ENCODE results near the gene ZNF333. TPM values are rescaled to one million over a fixed set of nuclear protein-coding genes. Genes with fewer than 3 reads are reported as not detected.

The ZNF333 gene
- polyA plus RNA-seq (2012; ENCODE audit: insufficient read length, low read depth) = 9.3 TPM

DNA sequence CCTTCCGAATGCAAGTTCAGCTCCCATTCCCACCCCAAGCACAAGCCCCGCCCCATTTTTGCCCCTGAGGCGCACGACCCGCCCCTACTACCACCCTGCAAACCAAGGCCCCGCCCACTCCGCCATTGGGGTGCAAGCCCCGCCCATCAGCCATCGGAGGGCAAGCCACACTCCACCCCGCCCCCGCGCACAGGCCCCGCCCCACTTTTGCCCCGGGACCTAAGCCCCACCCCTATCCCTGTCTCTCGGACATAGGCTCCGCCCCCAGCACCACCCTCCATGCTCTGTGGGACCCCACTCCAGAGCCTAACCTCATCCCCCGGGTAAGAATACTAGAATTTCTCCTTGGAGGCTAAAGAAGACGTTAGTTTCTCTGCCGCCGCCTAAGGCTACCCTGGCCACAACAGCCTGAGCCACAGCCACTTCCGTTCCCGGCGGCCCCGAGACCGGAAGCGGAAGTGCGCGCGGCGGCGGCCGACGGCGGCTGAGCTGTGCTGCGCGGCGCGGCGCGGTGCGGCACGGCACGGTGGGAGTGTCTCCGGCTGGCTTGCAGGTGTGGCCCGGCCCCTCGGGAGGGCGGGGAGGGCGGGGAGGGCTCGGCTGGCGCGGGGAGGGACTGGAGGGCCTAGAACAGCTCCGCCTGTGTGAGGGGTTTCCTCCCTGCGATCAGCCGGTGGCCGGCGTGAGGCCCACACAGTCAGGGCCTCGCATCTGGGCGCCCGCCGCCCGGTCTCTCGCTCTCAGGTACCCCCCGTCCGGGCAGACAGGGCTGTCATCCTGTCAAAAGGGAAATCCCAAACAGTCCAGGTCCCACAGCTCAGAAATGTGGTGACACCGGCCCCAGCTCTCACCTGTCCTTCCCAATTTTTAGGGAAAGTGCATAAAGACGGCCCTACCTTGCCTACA is at the start of gene ZNF333:
ZNF333 (plus strand) TSS at position 451 of the 906 bp plus-strand sequence. CDS start 3,444 bp downstream, outside the sequence.
- TF ChIP-seq POLR2AphosphoS5 (IDR thresholded peaks at IDR 0.05; ENCODE audit: low read depth, low read length) (peak; percentile 89), FOXP2 (optimal IDR thresholded peaks at IDR 0.05; ENCODE audit: borderline replicate concordance, extremely low read depth, extremely low read length, insufficient read depth) (peak; percentile 52), SIN3A (IDR thresholded peaks at IDR 0.05; ENCODE audit: borderline replicate concordance, insufficient read depth, low read length) (no peak), TAF1 (IDR thresholded peaks at IDR 0.05; ENCODE audit: borderline replicate concordance, insufficient read depth, low read length) (peak; percentile 78; the same call in 1 of the 2 replicates)
- TF ChIP-seq, protein P1, sequence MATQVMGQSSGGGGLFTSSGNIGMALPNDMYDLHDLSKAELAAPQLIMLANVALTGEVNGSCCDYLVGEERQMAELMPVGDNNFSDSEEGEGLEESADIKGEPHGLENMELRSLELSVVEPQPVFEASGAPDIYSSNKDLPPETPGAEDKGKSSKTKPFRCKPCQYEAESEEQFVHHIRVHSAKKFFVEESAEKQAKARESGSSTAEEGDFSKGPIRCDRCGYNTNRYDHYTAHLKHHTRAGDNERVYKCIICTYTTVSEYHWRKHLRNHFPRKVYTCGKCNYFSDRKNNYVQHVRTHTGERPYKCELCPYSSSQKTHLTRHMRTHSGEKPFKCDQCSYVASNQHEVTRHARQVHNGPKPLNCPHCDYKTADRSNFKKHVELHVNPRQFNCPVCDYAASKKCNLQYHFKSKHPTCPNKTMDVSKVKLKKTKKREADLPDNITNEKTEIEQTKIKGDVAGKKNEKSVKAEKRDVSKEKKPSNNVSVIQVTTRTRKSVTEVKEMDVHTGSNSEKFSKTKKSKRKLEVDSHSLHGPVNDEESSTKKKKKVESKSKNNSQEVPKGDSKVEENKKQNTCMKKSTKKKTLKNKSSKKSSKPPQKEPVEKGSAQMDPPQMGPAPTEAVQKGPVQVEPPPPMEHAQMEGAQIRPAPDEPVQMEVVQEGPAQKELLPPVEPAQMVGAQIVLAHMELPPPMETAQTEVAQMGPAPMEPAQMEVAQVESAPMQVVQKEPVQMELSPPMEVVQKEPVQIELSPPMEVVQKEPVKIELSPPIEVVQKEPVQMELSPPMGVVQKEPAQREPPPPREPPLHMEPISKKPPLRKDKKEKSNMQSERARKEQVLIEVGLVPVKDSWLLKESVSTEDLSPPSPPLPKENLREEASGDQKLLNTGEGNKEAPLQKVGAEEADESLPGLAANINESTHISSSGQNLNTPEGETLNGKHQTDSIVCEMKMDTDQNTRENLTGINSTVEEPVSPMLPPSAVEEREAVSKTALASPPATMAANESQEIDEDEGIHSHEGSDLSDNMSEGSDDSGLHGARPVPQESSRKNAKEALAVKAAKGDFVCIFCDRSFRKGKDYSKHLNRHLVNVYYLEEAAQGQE (IDR thresholded peaks at IDR 0.05; ENCODE audit: insufficient read depth in 1 of 2, low read depth in 2 of 2, low read length in 2 of 2) = no peak

DNA sequence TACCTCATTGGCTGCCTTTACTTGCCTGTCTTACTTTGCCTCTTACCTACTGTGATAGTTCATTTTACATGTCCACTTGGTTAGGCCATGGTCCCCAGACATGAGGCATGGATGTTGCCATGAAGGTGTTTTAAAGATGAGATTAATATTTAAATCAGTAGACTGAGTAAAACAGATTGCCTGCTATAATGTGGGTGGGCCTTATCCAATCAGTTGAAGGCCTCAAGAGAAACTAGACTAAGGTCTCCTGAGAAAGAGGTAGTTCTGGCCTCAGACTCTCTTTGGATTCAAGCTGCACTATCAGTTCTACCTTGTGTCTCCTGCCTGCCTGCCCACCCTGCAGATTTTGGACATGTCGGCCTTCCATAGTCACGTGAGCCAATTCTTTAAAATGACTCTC is 41.3 kb upstream of the ZNF333 start:
- no peak for TF ChIP-seq FOXP2 (optimal IDR thresholded peaks at IDR 0.05; ENCODE audit: borderline replicate concordance, extremely low read depth, extremely low read length, insufficient read depth)
- no peak for TF ChIP-seq SIN3A (IDR thresholded peaks at IDR 0.05; ENCODE audit: borderline replicate concordance, insufficient read depth, low read length)
- TF ChIP-seq TAF1 (IDR thresholded peaks at IDR 0.05; ENCODE audit: borderline replicate concordance, insufficient read depth, low read length) = no peak
- TF ChIP-seq, protein P1 (IDR thresholded peaks at IDR 0.05; ENCODE audit: insufficient read depth in 1 of 2, low read depth in 2 of 2, low read length in 2 of 2) = no peak
- no peak for TF ChIP-seq POLR2AphosphoS5 (IDR thresholded peaks at IDR 0.05; ENCODE audit: low read depth, low read length)

DNA sequence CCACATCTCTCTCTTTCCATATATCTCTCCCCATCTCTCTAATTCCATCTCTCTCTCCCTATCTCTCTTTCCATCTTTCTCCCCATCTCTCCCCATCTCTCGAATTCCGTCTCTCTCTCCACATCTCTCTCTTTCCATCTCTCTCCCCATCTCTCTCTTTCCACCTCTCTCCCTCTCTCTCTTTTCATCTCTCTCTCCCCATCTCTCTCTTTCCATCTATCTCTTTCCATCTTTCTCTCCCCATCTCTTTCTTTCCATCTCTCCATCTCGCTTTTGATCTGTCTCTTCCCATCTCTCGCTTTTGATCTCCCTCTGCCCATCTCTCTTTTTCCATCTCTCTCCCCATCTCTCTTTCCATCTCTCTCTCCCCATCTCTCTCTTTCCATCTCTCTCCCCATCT is 40.8 kb upstream of the ZNF333 start:
- TF ChIP-seq SIN3A (IDR thresholded peaks at IDR 0.05; ENCODE audit: borderline replicate concordance, insufficient read depth, low read length) (no peak), FOXP2 (optimal IDR thresholded peaks at IDR 0.05; ENCODE audit: borderline replicate concordance, extremely low read depth, extremely low read length, insufficient read depth) (no peak), POLR2AphosphoS5 (IDR thresholded peaks at IDR 0.05; ENCODE audit: low read depth, low read length) (no peak), TAF1 (IDR thresholded peaks at IDR 0.05; ENCODE audit: borderline replicate concordance, insufficient read depth, low read length) (no peak)
- TF ChIP-seq, protein P1 (IDR thresholded peaks at IDR 0.05; ENCODE audit: insufficient read depth in 1 of 2, low read depth in 2 of 2, low read length in 2 of 2) = no peak

DNA sequence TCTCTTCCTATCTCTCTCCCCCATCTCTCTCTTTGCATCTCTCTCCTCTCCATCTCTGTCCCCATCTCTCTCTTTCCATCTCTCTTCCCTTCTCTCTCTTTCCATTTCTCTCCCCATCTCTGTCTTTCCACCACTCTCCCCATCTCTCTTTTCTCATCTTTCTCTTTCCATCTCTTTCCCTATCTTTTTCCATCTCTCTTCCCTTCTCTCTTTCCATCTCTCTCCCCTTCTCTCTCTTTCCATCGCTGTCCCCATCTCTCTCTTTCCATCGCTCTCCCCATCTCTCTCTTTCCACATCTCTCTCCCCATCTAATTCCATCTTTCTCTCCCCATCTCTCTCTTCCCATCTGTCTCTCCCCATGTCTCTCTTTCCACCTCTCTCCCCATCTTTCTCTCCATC is 39.7 kb upstream of the ZNF333 start:
- TF ChIP-seq SIN3A (IDR thresholded peaks at IDR 0.05; ENCODE audit: borderline replicate concordance, insufficient read depth, low read length) (no peak), POLR2AphosphoS5 (IDR thresholded peaks at IDR 0.05; ENCODE audit: low read depth, low read length) (no peak), TAF1 (IDR thresholded peaks at IDR 0.05; ENCODE audit: borderline replicate concordance, insufficient read depth, low read length) (no peak), FOXP2 (optimal IDR thresholded peaks at IDR 0.05; ENCODE audit: borderline replicate concordance, extremely low read depth, extremely low read length, insufficient read depth) (no peak)
- TF ChIP-seq, protein P1 (IDR thresholded peaks at IDR 0.05; ENCODE audit: insufficient read depth in 1 of 2, low read depth in 2 of 2, low read length in 2 of 2) = no peak

Data from PFSK-1 (cell line).